D721Med (cell line): Measurements from ENCODE around the gene HMBS.

Experiments used
- DNase-seq: peaks from one replicate; pipeline ENCODE4 v3.0.0; 2011; ENCODE audit warnings: low spot score; ENCODE audit not compliant: insufficient read length
- FAIRE-seq: peaks from 2 replicates; lab custom pipeline; 2011; peaks lifted over from hg19 to GRCh38; lab: Jason Lieb, UNC
- TF ChIP-seq, protein P1 (sequence below): IDR thresholded peaks from 2 replicates; pipeline ENCODE4 v1.5.1; 2012; ENCODE audit warnings: mild to moderate bottlenecking, control low read depth; ENCODE audit not compliant: insufficient read depth; ENCODE audit errors: missing control alignments

The HMBS gene

DNA sequence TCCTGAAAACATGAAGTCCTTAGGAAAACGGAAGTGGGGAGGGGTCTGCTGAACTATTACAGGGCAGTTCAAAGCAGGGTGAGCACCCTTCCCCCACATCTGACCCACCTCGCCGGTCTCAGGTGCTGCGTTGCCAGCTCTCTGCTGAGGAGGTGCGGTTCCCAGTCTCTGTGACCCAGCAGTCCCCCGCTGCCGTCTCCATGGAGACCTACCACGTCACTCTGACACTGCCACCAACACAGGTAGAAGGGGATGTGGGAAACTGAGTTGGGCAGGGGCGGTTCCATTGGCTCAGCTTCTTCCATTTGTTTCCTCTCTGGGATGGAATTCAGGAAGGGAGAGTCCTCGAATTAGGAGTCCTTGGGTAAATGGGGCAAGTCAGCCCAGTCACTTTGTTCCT is 25.8 kb downstream of the HMBS start:
- TF ChIP-seq, protein P1, sequence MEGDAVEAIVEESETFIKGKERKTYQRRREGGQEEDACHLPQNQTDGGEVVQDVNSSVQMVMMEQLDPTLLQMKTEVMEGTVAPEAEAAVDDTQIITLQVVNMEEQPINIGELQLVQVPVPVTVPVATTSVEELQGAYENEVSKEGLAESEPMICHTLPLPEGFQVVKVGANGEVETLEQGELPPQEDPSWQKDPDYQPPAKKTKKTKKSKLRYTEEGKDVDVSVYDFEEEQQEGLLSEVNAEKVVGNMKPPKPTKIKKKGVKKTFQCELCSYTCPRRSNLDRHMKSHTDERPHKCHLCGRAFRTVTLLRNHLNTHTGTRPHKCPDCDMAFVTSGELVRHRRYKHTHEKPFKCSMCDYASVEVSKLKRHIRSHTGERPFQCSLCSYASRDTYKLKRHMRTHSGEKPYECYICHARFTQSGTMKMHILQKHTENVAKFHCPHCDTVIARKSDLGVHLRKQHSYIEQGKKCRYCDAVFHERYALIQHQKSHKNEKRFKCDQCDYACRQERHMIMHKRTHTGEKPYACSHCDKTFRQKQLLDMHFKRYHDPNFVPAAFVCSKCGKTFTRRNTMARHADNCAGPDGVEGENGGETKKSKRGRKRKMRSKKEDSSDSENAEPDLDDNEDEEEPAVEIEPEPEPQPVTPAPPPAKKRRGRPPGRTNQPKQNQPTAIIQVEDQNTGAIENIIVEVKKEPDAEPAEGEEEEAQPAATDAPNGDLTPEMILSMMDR = no peak
- no peak for FAIRE-seq
- DNase-seq = no peak

DNA sequence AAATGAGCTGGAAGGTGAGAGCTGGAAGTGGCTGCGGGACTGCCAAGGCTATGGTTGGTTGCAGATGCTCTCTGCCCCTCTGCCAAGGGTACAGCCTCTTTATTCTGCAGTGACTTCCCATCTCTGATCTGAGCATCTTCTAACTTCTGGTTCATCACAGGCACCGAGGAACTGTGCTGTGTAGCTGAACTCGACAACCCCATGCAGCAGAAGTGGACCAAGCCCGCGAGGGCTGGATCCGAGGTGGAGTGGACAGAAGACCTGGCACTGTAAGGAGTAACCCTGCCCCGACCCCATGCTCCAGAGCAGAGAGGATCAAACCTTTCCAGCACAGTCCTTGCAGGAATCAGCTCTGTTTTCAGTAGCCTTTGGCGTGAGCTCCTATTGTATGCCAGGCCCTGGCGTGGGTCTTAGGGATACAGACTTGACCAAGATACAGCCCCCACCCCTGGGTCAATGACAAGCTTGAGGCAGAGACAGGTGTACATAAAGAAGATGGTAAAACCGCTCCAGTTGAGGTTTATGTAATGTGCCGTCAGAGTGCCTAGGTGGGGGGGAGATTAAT is 26.8 kb downstream of the HMBS start:
- FAIRE-seq = no peak
- DNase-seq = no peak
- TF ChIP-seq, protein P1 = no peak

DNA sequence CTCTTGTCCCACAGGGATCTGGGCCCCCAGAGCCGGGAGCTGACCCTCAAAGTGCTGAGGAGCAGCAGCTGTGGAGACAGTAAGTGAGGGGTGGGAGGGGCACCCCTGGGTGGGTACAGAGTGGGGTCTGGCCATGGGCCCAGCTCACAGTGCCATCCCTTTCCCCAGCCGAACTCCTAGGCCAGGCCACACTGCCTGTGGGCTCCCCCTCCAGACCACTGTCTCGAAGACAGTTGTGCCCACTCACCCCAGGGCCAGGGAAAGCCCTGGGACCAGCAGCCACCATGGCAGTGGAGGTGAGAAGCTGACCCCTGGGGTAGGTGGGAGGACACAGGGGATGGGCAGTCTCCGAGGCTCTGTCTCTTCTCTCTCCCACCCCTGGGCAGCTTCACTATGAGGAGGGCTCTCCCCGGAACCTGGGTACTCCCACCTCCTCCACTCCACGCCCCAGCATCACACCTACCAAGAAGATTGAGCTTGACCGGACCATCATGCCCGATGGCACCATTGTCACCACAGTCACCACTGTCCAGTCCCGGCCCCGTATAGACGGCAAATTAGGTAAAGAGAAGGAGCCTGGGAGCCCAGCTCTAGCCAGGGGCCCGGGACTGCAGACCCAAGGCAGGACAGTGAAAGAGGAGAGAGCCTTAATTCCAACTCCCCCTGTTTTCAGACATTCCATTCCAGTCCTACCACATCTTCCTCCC is 27.8 kb downstream of the HMBS start:
- FAIRE-seq = no peak
- no peak for DNase-seq
- TF ChIP-seq, protein P1 = no peak

DNA sequence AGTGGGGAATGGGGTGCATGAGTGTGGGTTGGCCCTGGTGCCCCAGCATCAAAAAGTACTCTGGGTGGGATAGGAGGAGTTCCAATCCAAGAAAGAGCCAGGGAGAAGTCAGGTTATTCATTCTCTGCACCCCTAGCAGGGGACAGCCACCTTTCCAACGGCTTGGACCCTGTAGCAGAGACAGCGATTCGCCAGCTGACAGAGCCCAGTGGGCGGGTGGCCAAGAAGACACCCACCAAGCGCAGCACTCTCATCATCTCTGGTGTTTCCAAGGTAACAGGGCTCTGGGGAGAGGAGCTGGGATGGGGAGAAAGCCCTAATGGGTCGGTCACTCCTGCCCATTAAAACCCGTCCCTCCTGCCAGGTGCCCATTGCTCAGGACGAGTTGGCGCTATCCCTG is 29.0 kb downstream of the HMBS start:
- no peak for FAIRE-seq
- DNase-seq = no peak
- TF ChIP-seq, protein P1 = no peak

DNA sequence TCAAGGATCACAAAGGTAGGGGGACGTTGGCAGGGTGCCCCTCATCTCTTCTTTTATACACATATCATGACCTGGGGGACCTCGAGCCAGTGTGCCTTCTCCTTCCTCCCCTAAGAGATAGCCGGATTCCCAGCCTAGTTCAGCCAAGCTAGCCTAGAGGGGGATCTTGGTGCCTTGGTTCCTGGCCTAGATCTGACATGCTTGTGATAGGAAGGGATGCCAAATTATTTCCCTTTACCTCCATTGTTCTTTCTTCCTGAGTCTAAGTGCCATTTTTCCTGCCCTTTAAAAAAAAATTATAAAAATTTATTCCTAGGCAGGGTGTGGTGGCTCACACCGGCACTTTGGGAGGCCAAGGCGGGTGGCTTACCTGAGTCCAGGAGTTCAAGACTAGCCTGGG is 29.7 kb downstream of the HMBS start:
- FAIRE-seq (no peak), DNase-seq (no peak)
- TF ChIP-seq, protein P1 = no peak

DNA sequence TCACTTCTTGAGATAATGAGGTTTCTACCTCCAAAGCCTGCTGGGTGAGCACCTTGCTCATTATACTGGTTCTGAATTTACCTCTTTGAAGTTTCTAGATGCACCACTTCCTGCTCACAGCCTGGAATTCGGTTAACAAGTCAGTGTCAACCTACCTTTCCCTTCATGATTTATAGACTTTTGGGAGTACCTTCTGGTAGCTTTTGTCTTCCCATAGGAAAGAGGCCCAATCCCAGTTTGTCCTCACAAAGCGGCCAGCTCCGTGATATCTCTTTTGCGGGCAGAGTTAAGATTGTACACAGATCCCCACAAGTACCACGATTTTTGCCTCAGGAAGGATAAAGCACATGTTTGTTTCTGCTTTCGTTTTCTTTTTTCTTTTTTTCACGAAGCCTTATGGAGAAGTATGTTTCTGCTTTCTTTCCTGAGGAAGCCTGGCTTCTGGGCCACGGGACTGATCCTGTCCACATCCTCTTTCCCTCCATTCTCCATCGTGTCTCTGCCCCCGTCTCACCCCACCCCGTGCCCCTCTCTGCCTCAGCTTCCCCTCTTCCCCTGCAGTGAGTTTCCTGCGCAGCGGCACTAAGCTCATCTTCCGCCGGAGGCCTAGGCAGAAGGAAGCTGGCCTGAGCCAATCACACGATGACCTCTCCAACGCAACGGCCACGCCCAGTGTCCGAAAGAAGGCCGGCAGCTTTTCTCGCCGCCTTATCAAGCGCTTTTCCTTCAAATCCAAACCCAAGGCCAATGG is 31.0 kb downstream of the HMBS start:
- FAIRE-seq (no peak), DNase-seq (no peak)
- TF ChIP-seq, protein P1 = no peak
